ENCODE data around the gene FZD2. TPM values are rescaled to one million over a fixed set of nuclear protein-coding genes. Genes with fewer than 3 reads are reported as not detected.

The FZD2 gene
- total and polyA plus RNA-seq, 2 of the 8 experiments (the other 6 are each of a cell fraction or from before 2014, with no cell fraction given), result 17.6 to 86.7 TPM

- TF ChIP-seq POLR2A (IDR thresholded peaks at IDR 0.05; ENCODE audit: control extremely low read depth in 1 of 2, low read depth in 2 of 2, low read length in 2 of 2) (peak in 1 of 2 experiments; percentile 54; a peak in 2 of 3 replicates), MAFK (IDR thresholded peaks at IDR 0.05; ENCODE audit: low read depth, low read length) (no peak), NANOG (IDR thresholded peaks at IDR 0.05; ENCODE audit: insufficient read depth, low read depth, low read length, poor library complexity, severe bottlenecking) (no peak), POLR2AphosphoS5 (IDR thresholded peaks at IDR 0.05; ENCODE audit: low read depth, low read length) (peak; percentile 63; the same call in 1 of the 2 replicates), TAF7 (optimal IDR thresholded peaks at IDR 0.05; ENCODE audit: borderline replicate concordance, low read depth, low read length) (peak; percentile 44)
- FAIRE-seq (no peak), DNase-seq (ENCODE audit: low read depth in 1 of 2, low spot score in 2 of 2) (no peak)
- H3K9ac ChIP-seq (replicated peaks in 1 of 4; ENCODE audit: extremely low read depth in 1 of 4, low read depth in 3 of 4, low read length in 3 of 4), result no peak overlapping the region
- H3K4ac ChIP-seq (replicated peaks; ENCODE audit: insufficient read length, low read depth, low read length), result no peak overlapping the region
- H4K8ac ChIP-seq (ENCODE audit: extremely low read depth, insufficient read depth, low read length), result no peak overlapping the region
- H4K5ac ChIP-seq (ENCODE audit: insufficient read length, low read depth, low read length), result no peak overlapping the region
- H2BK120ac ChIP-seq (replicated peaks; ENCODE audit: low read depth, low read length), result no peak overlapping the region
- 89% methylated on average over 3 of the region's 3 CpGs; no CpG with 5 or more reads in 1 of the 2 experiments for WGBS, 2 experiments (ENCODE audit: extremely low coverage in 1 of 2, insufficient coverage in 1 of 2, insufficient read length in 1 of 2, insufficient replicate concordance in 2 of 2, low coverage in 1 of 2, low lambda C conversion rate in 2 of 2, missing lambda C conversion rate in 1 of 2)
- peaks cover 0 to 1% (median 0%) of the 10 kb centered on the region in 4 experiments; a peak in 1 of 7 replicates for H3K27me3 ChIP-seq (replicated peaks in 1 of 4; ENCODE audit: control insufficient read depth in 3 of 4, extremely low read depth in 1 of 4, insufficient read depth in 3 of 4, low read length in 3 of 4)
- POLR2A ChIA-PET (ENCODE audit: partially characterized antibody), result interaction anchor here (1.2 kb wide), 1 partner anchor 10 kb away, joined by 3 read pairs; no protein-coding TSS in a partner anchor
- H2BK20ac ChIP-seq (ENCODE audit: low read length), result no peak overlapping the region
- H3K27ac ChIP-seq (ENCODE audit: low read depth, low read length), result no peak overlapping the region
- H3K9me3 ChIP-seq (ENCODE audit: insufficient read depth in 2 of 2, low read depth in 1 of 2, low read length in 1 of 2), result peaks cover 7 to 13% of the 10 kb centered on the region in 2 experiments; a peak in 2 of 4 replicates
- peaks cover 0 to 7% (median 3%) of the 10 kb centered on the region in 4 experiments; a peak in 4 of 7 replicates for H3K4me1 ChIP-seq (replicated peaks in 1 of 4; ENCODE audit: control insufficient read depth in 3 of 4, insufficient read depth in 4 of 4, low read length in 3 of 4)
- CTCF ChIA-PET (ENCODE audit: partially characterized antibody), result interaction anchor here (1.2 to 5.2 kb wide), 2 partner anchors 10 to 101 kb away, joined by 3 to 84 read pairs; no protein-coding TSS in a partner anchor
- no peak overlapping the region for H2BK5ac ChIP-seq (ENCODE audit: low read depth, low read length)
- H3K4me3 ChIP-seq (ENCODE audit: extremely low read depth in 1 of 4, insufficient read depth in 2 of 4, low read depth in 3 of 4, low read length in 4 of 4), result no peak overlapping the region
- H2AFZ ChIP-seq (ENCODE audit: low read length), result no peak overlapping the region
- no peak overlapping the region for H4K91ac ChIP-seq (replicated peaks; ENCODE audit: insufficient read length, low read length)
- H3K56ac ChIP-seq (replicated peaks; ENCODE audit: insufficient read length, low read depth, low read length), result no peak overlapping the region
- no peak overlapping the region for H3K14ac ChIP-seq (ENCODE audit: insufficient read length)
- H3K18ac ChIP-seq (ENCODE audit: extremely low read depth, low read length), result no peak overlapping the region
- no peak overlapping the region for H3K4me2 ChIP-seq (ENCODE audit: insufficient read depth in 1 of 2, low read depth in 2 of 2, low read length in 2 of 2)
- no peaks in the 10 kb centered on the region for H3K79me2 ChIP-seq (ENCODE audit: control insufficient read depth in 1 of 2, insufficient read depth in 2 of 2, low read length in 2 of 2)
- H2BK12ac ChIP-seq (ENCODE audit: low read depth, low read length), result no peak overlapping the region
- no peak overlapping the region for H2AK5ac ChIP-seq (ENCODE audit: low read depth, low read length)
- no peaks in the 10 kb centered on the region for H3K79me1 ChIP-seq (ENCODE audit: low read depth, low read length)
- H2BK15ac ChIP-seq (ENCODE audit: low read length), result no peak overlapping the region
- H3K23ac ChIP-seq (ENCODE audit: insufficient read length), result no peak overlapping the region
- no peaks in the 10 kb centered on the region for H4K20me1 ChIP-seq (replicated peaks in 1 of 2; ENCODE audit: control insufficient read depth in 1 of 2, insufficient read depth in 2 of 2, low read length in 2 of 2)
- no peaks in the 10 kb centered on the region for H3K36me3 ChIP-seq (ENCODE audit: control insufficient read depth in 2 of 4, insufficient read depth in 4 of 4, low read length in 3 of 4)
- no peaks in the 10 kb centered on the region for H3K23me2 ChIP-seq (ENCODE audit: low read depth, low read length)
Measured at GRCh38 chr17:44529864-44530263, 27.4 kb upstream of the FZD2 start.

All from H1 (cell line).